Measurements from ENCODE around the gene RTKN.
"Not testable (repeated sequence)": the region's sequence is repeated elsewhere in the genome, so short reads cannot be mapped to it uniquely, and the experiment has no call there.

RTKN gene

GRCh38 chr2:74461187-74462053, 19.7 kb upstream of the RTKN start:
- DNase-seq, result no peak

GRCh38 chr2:74460187-74460586, 18.4 kb upstream of the RTKN start:
- not testable (repeated sequence) for DNase-seq

GRCh38 chr2:74459503-74460118, 17.9 kb upstream of the RTKN start:
- DNase-seq, result not testable (repeated sequence)

DNA sequence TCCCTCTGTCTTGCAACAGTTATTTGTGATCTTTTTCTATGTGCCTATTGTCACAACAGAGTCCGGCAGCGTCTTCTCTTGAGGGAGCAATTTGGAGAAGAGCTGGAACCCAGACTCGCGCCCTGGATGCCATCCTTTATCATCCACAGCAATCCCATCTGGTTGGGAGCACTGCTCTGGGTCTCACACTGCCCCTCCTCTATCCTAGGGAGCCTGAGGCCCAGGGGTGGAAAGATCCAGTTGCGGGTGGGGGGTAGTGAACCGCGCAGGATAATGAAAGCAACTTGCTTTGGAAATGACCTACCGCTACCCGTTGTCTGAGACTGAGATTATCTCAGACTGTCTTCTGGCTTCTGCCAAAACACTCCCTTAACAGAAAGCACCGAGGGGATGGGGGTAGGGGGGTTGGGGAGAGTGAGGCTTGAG, 17.2 kb upstream of the RTKN start:
- DNase-seq, result no peak

- DNase-seq, result peak; percentile 98
These were observed 16.6 kb upstream of the RTKN start, which contains the start of gene WBP1 for GRCh38 chr2:74458132-74458937. WBP1 (plus strand) TSS chr2:74458438; CDS start chr2:74458603, 165 bp downstream.

DNA sequence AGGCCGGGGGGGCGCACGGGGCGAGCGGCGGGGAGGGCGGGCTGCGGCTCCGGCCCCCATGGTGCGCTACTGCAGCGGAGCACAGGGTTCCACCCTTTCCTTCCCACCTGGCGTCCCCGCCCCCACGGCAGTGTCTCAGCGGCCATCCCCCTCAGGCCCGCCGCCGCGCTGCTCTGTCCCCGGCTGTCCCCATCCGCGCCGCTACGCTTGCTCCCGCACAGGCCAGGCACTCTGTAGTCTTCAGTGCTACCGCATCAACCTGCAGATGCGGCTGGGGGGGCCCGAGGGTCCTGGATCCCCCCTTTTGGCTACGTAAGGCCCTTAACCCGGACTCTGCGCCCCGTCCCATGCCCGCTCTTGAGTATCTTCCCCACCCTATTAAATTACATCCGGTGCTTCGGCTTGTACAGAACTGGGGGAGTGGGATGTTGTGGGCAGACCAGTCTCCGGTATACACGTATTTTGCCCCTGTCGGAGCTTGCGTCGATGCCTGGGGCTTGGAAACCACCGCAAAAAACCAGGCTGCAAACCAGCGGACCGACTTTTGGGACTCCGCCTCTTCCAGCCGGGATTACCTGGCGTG, 15.9 kb upstream of the RTKN start:
- peak; percentile 69 for DNase-seq

- no peak for DNase-seq
These were observed 15.4 kb upstream of the RTKN start for GRCh38 chr2:74457129-74457548.

- DNase-seq, result peak; percentile 96
These were observed 13.1 kb upstream of the RTKN start, which contains the start of gene INO80B for GRCh38 chr2:74454654-74455511. INO80B (plus strand) TSS chr2:74455087; CDS start chr2:74455117, 30 bp downstream.

DNA sequence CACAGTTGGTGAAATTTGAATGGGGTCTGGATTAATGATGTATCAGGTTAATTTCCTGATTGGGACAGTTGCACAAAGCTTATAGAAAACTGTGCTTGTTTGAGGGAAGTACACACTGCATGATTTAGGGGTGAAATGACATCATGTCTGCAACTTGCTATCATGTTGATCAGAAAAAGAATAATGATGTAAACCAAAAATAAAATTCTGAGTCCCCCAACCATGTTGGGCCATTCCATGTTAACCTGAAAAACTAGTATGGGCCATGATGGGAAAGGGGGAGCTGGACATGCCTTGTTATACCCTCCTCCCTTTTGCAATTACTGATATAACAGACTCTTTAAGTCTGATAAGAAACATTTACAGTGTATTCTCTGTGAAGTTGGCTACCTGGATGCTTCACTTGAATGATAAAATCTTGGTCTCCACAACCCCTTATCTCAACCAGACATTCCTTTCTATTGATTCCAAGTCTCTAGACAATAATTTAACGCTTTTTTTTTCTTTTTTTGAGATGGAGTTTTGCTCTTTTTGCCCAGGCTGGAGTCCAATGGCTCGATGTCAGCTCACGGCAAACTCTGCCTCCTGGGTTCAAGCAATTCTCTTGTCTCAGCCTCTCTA, 8.9 kb upstream of the RTKN start:
- DNase-seq, result no peak

DNA sequence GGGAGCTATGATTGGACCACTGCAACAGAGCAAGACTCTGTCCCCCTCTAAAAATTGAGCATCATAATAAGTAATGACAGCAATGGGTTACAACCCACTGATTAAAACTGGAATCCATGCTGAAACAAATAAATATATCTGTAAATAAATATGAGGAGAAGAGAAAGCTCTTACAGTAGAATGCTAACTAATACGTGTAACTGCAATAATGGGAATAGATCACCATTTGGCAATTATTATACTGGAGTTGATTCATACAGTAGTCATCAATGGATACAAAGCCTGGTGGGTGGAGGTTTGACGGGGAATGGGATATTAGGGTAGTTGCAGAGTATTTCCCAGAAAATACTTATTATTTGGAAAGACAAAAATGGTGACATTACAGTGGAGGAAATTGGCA, 7.0 kb upstream of the RTKN start:
- DNase-seq, result no peak

DNA sequence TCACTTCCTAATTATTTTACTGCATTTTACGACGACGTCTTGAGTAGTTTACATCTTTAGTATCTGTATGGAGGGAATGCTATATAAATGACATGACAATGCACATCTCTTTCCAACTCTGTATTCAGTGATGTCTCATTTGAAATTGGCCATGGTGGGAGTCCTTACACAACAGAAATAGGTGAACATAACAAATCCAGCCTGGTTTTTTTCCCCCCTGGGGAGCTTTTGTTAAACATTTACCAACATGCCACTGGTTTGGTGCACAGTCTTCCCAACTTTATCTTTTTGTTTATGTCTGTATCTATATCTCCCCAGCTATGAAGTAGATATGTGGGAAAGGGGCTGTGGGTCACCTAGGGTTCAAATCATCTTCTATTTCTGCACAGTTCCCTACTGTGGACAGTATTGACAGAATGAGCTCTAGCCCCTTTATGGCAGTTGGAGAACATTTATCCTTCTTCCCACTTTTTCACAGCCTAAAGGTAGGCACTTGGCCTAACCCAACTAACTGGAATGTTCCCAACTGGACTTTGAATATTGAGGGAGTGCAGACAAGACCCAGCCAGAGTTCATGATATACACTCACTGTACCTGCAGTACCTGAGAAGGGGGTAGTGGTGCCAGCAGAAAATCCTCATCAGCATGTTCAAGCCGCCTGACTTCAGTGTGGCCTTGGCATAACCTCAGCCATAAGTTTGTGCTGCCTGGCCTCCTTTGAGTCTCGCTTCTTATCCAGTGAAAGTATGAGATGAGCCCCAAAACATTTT, 5.7 kb upstream of the RTKN start:
- DNase-seq, result no peak

GRCh38 chr2:74444498-74445318, 3.0 kb upstream of the RTKN start:
- no peak for DNase-seq

DNA sequence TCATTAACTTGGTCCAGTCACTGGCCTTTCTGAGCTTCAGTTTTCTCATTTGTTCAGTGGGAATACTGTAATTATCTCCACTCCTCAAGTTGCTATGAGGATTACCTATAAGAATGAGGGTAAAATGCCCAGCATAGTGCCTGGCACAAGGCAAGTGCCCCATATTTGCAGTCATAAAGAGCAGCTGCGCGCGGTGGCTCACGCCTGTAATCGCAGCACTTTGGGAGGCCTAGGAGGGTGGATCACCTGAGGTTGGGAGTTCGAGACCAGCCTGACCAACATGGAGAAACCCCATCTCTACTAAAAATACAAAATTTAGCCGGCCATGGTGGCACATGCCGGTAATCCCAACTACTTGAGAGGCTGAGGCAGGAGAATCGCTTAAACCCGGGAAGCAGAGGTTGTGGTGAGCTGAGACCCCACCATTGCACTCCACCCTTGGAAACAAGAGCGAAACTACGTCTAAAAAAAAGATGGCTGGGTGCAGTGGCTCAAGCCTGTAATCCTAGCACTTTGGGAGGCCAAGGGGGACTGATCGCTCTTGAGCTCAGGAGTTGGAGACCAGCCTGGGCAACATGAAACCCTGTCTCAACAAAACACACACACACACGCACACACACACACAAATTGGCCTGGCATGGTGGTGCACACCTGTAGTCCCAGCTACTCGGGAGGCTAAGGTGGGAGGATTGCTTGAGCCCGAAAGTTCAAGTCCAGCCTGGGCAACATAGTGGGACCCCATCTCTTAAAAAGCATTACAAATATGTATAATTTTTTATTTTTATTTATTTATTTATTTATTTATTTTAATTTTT, 953 bp upstream of the RTKN start:
- DNase-seq, result not testable (repeated sequence)

- no peak for DNase-seq
These were observed 507 bp downstream of the RTKN start for GRCh38 chr2:74441170-74441689.

- no peak for DNase-seq
These were observed 1.2 kb downstream of the RTKN start for GRCh38 chr2:74440378-74441169.

GRCh38 chr2:74439803-74440377, 1.8 kb downstream of the RTKN start:
- no peak for DNase-seq

DNA sequence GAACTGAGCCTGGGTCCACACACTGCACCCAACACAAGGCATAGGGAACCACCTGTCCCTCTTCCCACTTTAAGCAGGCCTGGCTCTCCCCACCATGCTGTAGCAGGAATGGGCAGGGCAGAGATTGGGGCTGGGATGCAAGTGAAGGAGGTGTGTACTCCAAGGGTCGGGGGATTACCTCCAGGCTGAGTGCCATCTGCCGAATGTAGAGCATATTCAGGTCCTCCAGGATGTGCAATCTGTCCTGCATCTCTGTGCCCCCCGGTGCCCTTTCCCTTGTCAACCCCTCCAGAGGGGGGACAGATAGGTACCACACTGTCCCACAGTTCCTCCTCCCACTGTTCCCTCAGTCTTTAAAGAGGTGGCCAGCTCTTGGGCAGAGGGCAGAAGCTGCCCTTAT, 2.4 kb downstream of the RTKN start:
- DNase-seq, result no peak
